HG03378 (cell line): ENCODE data around the gene TRPM3.

ENCODE experiments used
- ATAC-seq: cut with Tn5 transposase; IDR thresholded peaks from one replicate; pipeline ENCODE4 v1.9.1; 2021; ENCODE audit warnings: mild to moderate bottlenecking, moderate library complexity; ENCODE audit not compliant: unreplicated experiment

Gene TRPM3

DNA sequence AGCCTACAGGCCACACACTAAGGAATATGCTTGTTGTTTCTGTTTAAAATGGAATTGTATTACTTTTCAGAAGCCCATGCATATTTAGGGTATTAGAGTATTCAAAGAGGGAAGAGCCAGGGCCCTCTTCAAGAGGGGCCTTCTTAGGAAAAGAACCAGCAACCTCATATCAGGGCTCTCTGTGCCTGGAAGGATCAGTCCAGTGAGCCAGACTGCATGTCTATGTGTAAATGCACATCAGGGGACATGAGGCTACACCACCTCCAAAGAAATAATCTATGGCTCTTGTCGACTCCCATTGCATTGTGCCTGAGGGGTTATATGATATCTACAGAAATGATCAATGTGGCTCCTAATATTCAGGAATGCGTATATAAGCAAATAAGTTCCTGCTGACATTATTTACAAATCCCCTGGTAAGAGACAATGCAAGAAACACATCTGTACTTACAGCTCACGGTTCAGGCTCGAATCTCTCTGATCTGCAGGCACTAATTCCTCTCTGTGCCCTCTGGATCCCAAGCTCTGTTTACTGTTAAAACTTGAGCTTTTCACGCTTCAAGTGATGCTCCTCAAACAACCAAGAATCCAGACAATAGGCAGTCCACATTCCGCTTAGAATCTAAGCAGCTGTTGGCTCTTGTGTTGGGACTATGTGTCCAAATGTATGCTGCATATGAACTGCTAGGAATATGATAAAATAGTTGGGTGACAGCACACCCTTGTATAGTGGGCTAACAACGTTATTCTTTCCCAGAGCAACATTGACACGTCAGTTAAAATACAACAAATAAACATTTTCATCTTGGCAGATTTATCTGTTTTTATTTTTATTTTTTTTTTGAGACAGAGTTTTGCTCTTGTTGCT is 556.7 kb downstream of the TRPM3 start:
- ATAC-seq: no peak

- ATAC-seq: peak; percentile 98
Observed at GRCh38 chr9:70563431-70564204, 557.8 kb downstream of the TRPM3 start.

GRCh38 chr9:70563010-70563409 is 558.4 kb downstream of the TRPM3 start:
- no peak for ATAC-seq

DNA sequence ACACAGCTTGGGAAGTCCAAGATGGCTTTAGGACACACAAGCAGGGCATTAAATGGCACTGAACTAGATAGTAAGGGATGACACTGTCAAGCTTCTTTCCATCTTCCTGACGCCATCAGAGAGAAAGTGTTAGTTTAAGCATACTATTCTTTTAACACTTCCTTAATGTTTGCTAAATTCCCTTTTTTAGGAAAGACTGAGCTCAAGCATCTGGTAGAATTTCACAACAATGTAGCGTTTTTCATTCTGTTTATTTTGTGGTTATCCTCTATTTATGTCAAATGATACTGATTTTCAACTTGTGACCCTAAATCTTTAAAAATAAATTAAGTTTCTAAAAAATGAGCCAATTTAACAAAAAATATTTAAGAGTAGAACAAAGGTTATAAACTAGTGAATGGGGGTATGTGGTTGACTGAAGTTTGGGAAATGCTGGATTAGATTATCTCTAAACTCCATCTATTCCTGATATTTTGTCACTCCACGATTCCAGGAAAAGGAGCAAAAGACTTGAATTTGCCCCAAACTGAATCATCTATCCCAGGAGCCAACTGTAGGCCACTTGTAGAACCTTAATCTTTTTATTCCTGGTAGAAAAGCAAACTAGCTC is 559.5 kb downstream of the TRPM3 start:
- no peak for ATAC-seq

GRCh38 chr9:70561111-70561510 is 560.3 kb downstream of the TRPM3 start:
- no peak for ATAC-seq

DNA sequence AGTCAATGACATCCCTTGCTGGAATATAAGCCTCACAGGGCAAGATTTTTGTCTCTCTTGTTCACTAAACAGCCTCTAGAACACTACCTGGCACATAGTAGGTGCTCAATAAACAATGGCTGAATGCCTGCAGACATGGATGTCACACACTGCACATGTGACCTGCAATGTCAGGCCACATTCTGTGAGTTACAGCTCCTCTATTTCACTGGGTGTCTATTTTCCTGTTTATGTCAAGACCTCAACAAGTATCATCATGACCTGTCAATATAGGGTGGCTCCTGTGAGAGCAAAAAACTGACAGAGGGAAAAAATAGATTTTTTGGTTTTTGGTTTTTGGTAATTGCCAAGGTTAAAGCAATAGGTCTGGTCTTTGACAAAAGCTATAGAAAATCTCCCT is 562.3 kb downstream of the TRPM3 start:
- no peak for ATAC-seq

- ATAC-seq: peak; percentile 99
Observed at GRCh38 chr9:70557661-70558369, 563.6 kb downstream of the TRPM3 start.

DNA sequence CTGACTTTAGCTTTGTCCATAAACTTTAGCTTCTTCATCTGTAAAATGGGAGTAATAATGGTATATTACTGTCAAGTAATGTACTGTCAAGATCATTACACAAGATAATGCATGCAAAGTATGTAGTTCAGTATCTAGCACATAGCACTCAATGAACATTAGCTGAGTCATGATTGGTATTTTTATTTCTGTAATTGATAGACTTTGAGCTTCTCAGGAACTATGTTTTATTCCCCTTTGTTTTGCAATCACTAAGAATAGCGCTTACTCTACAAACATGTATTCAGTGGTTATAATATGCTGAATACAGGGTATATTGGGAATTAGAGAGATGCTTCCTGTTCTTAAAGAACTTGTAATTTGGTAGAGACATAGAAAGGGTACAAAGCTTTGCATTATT is 564.6 kb downstream of the TRPM3 start:
- ATAC-seq: no peak

GRCh38 chr9:70554881-70555280 is 566.5 kb downstream of the TRPM3 start:
- no peak for ATAC-seq

GRCh38 chr9:70553707-70554673 is 567.4 kb downstream of the TRPM3 start:
- ATAC-seq: no peak

- no peak for ATAC-seq
Observed at GRCh38 chr9:70552561-70552960, 568.9 kb downstream of the TRPM3 start.

DNA sequence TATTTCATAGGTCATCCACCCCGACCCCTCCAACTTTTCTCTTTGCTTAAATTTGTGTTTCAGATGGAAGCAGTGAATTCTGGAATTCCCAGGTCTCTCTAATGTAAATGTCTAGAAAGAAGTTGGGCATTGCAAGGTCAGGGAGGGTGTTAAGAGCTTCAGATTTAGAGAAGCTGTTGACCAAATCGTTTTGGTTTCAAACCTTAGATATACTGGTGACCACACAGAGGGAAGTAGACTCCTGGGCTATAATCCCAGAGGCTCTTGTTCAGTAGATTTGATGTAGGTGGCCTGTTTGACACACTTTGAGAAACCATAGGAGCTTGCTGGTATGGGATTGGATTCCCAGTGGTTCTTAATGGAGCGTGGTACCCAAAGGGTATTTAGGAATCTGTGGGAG is 569.6 kb downstream of the TRPM3 start:
- ATAC-seq: no peak

DNA sequence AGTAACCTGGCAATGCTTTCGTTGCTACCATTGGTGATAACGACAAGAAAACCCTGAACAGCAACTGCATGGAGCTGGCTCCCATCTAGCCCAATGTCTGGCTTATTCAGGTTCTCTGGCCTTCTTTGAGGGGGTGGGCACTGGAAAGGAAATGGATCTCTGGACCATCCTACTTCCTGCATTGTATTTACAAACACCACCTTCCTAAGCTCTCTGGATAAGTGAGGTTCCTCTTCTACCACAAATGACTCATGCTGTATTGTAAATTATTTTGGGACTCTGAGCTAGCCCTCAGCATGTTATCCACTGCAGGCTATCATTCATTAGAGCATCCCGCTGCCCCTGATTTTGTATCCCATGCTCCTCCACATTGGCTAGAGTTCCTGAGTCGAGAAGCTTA is 570.0 kb downstream of the TRPM3 start:
- ATAC-seq: no peak

DNA sequence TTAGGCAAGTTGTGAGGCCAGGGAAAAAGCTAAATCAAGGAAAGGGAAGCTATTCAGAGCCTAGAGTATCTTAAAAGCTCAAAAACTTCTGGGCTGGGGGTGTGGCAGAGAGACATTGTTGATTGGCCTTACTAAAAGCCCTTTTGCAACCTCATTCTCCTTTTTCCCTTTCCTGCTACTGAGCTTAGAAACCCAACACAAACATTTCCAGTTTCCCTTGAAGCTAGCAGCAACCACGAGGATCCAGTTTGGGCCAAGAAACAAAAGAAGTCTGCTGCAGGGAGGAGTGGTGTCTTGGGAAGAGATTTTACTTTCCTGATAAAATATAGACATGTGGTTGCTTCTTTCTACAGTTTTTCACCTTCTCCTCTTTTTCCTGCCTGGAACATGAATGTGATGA is 571.5 kb downstream of the TRPM3 start:
- ATAC-seq: no peak

- no peak for ATAC-seq
Observed at GRCh38 chr9:70542311-70542931, 579.0 kb downstream of the TRPM3 start.

DNA sequence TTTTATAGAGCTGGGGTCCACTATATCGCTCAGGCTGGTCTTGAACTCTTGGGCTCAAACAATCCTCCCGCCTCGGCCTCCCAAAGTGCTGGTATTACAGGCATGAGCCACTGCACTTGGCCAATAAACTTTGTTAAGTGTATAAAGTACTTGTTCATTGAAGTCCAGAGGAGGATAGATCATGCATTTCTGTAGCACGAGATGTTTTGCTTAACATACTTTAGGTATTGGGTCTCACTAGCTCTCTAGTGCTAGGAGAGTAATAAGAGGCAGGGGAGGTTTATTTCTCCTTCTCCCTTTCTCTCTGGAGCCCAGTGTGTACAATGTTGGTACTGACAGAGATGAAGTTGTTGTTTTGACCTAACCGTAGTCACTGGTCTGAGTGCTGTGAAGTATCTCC is 581.4 kb downstream of the TRPM3 start:
- no peak for ATAC-seq

- no peak for ATAC-seq
Observed at GRCh38 chr9:70539526-70539925, 581.9 kb downstream of the TRPM3 start.

DNA sequence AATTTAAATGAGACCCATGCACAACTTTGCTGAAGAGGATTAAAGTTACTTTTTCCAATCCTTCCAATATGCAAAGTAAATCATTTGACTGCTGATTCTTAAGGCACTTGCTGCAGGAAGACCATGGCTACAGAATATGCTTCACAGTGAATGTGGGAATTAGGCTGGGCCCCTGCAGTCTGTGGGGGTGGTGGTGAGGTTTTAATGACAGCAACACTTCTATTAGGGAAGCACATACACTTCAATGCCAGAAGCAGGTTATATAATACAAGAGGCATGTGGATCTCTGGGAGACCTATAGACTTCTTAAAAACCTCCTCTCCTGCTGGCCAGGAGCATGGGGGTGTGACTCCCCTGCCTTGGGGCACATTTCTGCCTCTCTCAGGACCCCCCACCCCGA is 582.4 kb downstream of the TRPM3 start:
- ATAC-seq: no peak

- no peak for ATAC-seq
Observed at GRCh38 chr9:70537084-70537483, 584.3 kb downstream of the TRPM3 start.
